Globus pallidus (tissue), 1 donor: Measurements from ENCODE around the gene SOX13.

Source experiments
- DNase-seq: peaks from one replicate; pipeline ENCODE4 v3.0.0-alpha.2; 2015; ENCODE audit warnings: low spot score

Gene SOX13

DNA sequence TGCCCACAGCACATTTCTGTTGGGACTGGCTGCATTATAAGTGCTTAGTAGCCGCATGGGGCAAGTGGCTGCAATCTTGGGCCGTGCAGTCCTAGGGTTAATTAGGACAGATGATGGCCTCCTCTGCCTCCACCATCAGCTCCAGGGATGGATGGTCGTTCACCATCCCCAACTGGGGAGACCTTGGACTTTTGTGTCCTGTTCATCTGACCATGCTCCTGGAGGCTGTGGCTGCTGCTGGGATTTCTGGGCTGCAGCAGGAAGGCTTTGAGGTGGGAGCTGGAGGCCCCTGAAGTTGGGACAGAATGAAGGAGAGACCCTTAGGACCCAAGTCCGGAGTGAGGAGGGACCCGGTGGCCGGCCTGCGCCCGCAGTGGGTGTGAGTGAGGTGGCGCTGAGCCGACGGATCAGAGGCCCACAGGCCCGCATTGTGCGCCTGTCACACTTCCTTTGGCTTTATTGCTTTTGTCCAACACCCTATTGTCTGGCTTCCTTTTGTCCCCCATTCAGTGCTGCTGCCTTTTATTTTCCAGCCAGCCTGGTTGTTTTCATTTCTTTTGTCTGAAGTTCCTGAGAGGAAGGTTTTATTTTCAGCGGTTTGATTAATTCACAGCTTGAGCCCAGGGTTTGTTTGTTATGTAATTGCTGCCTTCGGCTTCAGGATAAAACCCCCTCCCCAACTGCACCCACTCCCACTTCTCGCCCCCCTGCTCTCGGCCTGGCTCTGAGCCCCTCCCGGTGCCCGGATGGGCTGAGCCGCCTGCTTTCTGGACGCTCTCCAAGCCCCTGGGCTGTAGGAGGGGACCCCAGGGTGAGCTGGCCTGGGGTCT lies 35.6 kb downstream of the SOX13 start:
- peak; percentile 49 for DNase-seq

- no peak for DNase-seq
Measured at GRCh38 chr1:204110894-204111633, 38.1 kb downstream of the SOX13 start.

- DNase-seq, result no peak
Measured at GRCh38 chr1:204112876-204113730, 40.2 kb downstream of the SOX13 start.

GRCh38 chr1:204113896-204114295 lies 41.0 kb downstream of the SOX13 start:
- DNase-seq, result no peak

GRCh38 chr1:204114606-204115005 lies 41.7 kb downstream of the SOX13 start:
- DNase-seq, result no peak

GRCh38 chr1:204115116-204115515 lies 42.2 kb downstream of the SOX13 start:
- DNase-seq, result no peak

GRCh38 chr1:204116539-204116938 lies 43.6 kb downstream of the SOX13 start:
- DNase-seq, result no peak

DNA sequence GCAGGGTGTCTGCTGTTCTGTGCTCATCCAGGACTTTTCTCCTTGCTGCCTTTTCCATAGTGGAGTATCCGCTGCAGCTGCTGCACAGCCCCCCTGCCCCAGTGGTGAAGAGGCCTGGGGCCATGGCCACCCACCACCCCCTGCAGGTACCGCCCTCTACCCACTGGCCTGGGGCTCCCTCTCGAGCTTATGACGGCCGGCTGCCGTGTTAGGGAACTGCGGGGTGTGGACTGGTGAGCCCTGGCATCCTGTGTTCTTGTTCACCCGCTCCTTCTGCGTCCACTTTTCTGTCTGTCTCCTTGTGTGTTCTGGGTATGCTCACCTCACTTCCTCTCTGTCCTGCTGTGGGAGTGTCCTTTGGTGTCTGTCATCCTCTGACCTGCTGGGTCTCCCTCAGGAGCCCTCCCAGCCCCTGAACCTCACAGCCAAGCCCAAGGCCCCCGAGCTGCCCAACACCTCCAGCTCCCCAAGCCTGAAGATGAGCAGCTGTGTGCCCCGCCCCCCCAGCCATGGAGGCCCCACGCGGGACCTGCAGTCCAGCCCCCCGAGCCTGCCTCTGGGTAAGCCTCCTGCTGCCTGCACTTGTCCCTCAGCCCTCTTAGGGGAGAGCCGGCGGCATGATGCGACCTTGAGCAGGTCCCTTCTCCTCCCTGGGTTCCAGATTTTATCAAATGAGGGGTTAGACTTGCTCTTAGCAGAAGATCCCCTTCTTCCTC lies 49.1 kb downstream of the SOX13 start:
- no peak for DNase-seq

DNA sequence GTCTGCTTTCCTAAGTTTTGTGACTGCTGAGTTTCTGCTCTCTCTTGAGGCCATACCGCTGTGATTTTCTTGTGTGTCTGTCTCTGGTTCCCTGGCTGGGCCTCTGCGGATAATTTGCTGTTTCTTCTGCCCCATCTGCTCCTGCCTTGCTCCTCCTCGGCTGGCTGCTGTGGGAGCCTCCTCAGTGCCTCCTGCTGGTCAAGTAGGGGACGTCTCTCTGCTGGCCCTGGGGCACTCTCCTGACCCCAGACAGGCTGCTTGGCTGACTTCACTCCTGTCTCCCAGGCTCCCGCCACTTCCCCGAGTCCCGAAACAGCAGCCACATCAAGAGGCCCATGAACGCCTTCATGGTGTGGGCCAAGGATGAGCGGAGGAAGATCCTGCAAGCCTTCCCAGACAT lies 50.5 kb downstream of the SOX13 start:
- no peak for DNase-seq

- DNase-seq, result no peak
Measured at GRCh38 chr1:204124639-204125038, 51.7 kb downstream of the SOX13 start.

DNA sequence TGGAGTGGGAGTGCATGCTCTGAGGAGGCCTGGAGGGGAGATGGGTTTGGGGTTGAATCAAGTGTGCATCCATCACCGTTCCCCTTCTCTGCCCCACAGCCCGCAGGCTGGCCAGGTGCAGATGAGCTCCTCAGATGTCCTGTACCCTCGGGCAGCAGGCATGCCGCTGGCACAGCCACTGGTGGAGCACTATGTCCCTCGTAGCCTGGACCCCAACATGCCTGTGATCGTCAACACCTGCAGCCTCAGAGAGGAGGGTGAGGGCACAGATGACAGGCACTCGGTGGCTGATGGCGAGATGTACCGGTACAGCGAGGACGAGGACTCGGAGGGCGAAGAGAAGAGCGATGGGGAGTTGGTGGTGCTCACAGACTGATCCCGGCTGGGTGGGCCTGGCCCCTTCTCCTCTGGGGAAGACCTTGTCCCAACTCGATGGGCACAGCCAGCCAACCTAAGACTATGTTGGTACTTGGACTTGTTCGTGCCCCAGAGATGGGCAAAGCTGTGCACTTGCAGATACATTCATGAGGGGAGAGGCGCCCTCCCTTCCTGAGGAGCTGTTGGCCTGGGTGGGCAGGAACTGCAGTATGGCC lies 52.9 kb downstream of the SOX13 start:
- DNase-seq, result no peak

DNA sequence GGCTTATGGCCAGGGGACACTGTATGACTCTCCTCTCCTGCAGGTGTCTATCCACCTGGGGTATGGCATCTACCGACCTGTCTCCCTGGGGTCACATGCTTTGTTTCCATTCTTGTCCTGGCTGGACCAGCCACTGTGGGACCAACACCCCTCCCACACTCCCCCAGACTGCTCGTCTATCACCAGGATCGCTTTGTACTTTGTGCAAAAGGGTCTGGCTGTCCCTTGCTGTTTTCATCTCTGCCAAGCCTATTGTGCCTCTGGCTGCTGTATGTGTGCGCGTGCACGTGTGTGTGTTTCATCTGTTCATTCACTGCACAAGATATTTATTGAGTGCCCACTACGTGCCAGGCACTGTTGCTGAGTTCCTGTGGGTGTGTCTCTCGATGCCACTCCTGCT lies 53.5 kb downstream of the SOX13 start:
- no peak for DNase-seq

DNA sequence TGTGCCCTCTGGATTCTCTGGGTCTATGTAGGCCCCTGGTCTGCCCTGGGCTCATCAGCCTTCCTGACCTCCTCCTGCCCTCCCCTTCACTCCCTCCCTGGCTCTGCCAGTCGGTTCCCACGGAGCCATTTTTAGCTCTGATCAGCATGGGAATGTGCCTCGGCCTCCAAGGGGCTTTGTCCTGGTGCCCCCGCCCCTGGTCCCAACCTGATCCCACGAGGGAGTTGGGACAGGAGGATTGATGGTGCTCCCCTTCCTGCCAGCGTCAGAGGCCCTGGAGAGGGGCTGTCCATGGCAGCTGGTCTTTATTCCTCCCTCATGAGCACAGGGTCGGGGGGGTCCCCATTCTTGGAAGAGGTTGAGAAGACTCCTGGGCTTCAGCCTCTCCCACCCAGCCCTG lies 54.0 kb downstream of the SOX13 start:
- DNase-seq, result no peak

DNA sequence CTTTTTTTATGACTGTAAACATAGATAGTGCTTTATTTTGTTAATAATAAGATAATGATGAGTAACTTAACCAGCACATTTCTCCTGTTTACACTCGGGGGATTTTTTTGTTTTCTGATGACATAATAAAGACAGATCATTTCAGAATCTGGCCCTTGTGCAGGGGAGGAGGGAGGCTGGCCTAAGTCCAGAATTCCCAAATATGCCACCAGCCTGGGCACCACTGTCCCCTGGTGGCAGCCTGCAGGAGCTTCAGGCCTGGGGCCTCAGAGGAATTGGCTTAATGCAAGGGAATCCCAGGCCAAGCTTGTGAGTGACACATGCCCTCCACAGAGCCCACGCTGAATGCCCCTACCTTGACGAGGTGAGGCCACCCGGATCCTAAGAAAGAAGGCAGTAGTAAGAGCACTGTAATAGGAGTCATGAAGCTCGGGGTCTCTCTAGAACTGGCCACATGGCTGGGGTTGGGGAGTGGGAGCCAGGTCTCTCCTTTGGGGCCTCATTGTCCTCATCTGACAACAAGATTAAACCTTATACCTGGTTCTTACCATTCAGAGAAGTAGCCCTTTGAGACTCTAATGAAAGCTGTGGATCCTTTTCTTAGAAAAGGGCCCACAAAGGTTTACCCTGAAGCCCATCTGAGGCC lies 54.8 kb downstream of the SOX13 start:
- DNase-seq, result peak; percentile 63

DNA sequence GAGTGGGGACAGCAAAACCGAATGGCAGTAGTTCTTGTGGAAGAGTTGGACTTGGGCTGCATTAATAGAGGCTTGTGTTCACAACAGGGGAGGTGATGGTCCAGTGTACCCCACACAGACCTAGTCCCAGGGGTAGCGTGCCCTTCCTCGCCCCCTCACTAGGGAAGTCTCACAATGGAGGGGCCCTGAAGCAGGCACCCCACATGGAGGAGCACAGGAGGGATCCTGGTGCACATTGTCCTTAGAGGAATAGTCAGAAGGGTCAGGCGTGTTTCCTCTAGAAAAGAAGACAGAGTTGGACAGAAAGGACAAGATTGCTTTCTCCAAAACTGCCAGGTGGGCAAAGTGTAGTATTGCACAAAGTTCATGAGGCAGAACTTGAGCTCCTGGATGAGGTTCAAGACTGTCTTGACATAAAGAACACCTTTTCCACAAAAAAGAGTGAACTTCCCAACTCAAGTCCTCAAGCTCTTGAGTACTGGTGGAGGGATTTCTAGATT lies 55.6 kb downstream of the SOX13 start:
- DNase-seq, result no peak

- DNase-seq, result peak; percentile 60
Measured at GRCh38 chr1:204128964-204129896, 56.3 kb downstream of the SOX13 start.

- DNase-seq, result no peak
Measured at GRCh38 chr1:204130178-204130577, 57.3 kb downstream of the SOX13 start.

DNA sequence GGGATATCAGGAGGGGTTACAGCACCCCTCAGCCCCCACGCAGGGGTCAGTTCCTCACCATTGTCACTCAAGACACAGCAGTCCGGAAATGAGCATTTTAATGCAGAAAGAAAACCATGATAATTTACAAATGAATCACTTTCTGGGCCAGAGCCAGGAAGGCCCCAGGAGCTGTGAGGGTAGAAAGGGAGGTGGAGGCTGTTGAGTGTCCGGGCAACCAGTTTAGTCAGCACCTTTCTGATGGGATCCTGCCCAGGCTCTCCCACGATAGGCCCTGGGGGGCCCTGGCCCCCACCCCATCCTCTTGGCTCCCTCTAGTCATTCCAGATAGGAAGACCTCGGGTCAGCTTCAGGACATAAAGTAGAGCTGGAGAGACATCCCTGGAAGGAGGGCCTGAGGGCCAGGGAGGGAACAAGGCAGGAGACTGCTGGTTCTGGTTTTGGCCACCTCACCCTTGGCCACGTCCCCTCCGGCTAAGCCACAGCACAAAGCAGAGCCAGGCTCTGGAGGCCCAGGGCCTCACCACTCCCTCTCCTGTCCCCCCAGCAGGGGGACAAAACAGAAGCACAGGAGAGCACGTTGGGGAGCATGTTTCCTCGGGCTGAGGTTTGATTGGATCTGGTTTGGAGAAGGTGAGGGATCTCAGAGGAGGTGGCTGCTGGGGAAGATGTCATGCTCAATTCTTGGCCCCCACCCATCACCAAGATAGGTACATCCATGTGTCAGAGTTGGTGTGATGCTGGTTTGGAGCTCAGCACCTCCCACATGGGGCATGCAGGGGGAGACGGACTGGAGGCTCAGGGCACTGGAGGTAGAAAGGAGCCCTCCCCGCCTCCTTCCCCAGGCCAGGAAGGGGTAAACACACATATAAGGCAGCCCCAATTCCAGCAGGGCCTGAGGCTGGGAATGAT lies 58.3 kb downstream of the SOX13 start:
- DNase-seq, result no peak

- no peak for DNase-seq
Measured at GRCh38 chr1:204131978-204132377, 59.1 kb downstream of the SOX13 start.
